OCI-LY7 (cell line): ENCODE measurements around the gene TTLL10.

Experiments used
- EZH2phosphoT487 ChIP-seq: fragments of 200-600 bp; sonication (generic); IDR thresholded peaks from 2 replicates; pipeline ENCODE4 v1.6.1; 2018; ENCODE audit warnings: low read depth, borderline replicate concordance, mild to moderate bottlenecking, mixed run types, antibody characterized with exemption, low read length, moderate library complexity, mixed read lengths
- TF ChIP-seq, protein P1 (sequence below): fragments of 200-600 bp; sonication (generic); conservative IDR thresholded peaks from 2 replicates; pipeline ENCODE4 v1.5.1; 2014; ENCODE audit warnings: mild to moderate bottlenecking, antibody characterized with exemption, low read length, moderate library complexity, mixed read lengths

DNA sequence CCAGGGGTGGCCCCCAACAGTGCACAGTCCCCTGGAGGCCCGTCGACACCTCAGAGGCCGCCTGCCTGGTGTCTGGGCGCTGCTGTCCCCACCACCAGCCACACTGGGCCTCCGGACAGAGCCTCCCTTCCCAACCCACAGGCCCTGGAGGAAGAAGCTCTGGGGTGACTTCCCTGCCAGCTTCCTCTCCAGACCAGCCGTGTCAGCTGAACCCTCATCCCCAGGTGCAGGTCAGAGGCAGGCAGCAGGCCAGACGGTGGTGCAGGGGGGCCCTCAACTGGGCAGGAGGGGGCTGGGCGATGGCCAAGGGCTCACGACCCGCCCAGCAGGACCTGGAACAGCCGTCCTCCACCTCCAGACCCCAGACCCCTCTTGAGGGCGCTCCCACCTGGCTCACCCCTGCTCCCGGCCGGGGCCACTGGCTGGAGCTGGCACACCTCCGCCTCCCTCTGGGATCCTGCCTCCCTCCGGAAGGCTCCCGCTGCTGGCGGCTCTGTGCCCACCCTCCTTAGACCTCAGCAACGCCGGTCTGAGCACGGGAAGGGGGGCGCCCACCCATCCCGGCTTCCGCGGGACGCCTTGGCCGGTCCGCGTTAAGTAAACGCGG is 32.2 kb downstream of the TTLL10 start:
- TF ChIP-seq, protein P1, sequence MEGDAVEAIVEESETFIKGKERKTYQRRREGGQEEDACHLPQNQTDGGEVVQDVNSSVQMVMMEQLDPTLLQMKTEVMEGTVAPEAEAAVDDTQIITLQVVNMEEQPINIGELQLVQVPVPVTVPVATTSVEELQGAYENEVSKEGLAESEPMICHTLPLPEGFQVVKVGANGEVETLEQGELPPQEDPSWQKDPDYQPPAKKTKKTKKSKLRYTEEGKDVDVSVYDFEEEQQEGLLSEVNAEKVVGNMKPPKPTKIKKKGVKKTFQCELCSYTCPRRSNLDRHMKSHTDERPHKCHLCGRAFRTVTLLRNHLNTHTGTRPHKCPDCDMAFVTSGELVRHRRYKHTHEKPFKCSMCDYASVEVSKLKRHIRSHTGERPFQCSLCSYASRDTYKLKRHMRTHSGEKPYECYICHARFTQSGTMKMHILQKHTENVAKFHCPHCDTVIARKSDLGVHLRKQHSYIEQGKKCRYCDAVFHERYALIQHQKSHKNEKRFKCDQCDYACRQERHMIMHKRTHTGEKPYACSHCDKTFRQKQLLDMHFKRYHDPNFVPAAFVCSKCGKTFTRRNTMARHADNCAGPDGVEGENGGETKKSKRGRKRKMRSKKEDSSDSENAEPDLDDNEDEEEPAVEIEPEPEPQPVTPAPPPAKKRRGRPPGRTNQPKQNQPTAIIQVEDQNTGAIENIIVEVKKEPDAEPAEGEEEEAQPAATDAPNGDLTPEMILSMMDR = no peak
- no peak for TF ChIP-seq EZH2phosphoT487
